NCI-H2081 treated with DMSO at 0.1 percent for 48 hours (cell line): Measurements from ENCODE around the gene MFSD1.

Source experiments
- DNase-seq: peaks from one replicate; lab custom pipeline; 2025; lab: John Stamatoyannopoulos, UW

MFSD1 gene

DNA sequence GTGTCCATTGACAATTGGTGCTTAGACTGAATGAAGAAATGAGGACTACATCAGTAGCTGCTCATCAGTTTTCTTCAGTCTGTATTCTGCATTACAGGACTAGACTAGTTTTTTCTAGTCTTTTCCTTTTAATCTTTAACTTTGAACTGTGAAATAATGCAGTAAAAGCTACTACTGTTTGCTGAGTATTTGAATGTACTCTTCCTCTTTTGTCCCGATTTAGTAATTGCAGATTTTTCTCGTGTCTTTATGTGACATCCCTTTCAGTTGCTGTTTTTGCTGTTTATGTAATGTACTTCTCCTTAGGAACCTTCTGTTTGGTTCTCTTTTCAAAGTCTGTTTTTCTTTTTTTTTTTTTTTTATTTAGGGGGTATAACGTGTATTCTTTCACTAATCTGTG, 17.4 kb downstream of the MFSD1 start:
- no peak for DNase-seq

DNA sequence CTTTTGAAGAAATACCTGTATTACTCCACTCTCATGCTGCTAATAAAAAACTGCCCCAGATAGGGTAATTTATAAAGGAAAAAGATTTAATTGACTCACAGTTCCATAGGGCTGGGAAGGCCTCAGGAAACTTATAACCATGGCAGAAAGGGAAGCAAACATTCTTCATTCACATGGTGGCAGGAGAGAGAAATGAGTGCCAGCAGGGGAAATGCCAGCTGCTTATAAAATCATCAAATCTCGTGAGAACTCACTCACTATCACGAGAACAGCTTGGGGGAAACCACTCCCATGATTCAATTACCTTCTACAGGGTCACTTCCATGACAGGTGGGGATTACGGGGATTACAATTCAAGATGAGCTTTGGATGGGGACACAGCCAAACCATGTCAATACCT, 18.7 kb downstream of the MFSD1 start:
- no peak for DNase-seq

GRCh38 chr3:158821847-158822246, 20.0 kb downstream of the MFSD1 start:
- DNase-seq: no peak

GRCh38 chr3:158823426-158823825, 21.6 kb downstream of the MFSD1 start:
- no peak for DNase-seq

DNA sequence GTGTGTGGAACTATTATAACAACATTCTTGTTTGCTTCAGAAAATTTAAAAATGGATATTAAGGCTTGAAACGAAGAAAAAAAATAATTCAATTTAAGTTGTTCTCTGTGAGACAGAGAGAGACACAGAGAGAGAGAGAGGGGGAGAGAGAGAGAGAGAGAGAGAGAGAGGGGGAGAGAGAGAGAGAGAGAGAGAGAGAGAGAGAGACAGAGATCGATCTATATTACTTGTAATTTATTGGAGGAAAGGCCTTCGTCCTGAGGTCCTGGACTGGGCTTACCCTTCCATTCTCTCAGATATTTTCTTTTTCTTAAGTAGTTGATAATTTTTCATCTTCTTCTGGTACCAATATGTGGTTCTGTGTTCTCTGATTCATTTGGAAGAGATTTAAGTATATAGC, 25.9 kb downstream of the MFSD1 start:
- no peak for DNase-seq

DNA sequence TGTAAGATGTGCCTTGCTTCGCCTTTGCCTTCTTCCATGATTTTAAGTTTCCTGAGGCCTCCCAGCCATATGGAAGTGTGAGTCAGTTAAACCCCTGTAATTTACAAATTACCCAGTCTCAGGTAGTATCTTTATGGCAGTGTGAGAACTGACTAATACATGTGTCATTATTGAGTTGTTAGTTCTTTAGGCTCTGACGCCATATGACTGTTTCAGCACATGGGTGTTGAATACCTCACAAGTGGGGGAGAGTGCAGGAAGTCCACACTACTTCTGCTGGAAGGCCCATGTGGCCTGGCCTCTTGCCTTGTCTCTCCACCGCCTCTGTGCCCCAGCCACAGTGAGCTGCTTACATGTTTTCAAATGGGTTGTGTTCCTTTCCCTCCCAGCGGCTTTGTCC, 28.5 kb downstream of the MFSD1 start:
- DNase-seq: no peak

DNA sequence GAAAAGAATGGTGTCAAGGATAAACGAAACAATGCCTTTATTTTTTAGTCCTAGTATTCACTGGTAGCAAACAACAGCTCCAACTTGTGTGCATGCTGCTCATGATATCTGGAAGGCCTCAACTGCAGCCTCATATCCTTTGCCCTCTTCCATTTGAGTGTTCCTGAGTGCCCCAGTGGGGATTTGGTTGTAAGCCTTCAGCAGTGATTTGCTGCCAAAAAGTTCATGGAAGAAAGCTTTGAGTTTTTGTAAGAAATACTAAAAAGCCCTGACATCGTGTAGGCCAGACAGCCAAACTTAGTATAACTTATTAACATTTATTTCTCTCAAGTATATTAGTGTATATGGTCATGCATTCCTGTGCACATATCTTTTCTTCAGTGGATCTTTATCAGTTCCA, 30.0 kb downstream of the MFSD1 start:
- DNase-seq: no peak

DNA sequence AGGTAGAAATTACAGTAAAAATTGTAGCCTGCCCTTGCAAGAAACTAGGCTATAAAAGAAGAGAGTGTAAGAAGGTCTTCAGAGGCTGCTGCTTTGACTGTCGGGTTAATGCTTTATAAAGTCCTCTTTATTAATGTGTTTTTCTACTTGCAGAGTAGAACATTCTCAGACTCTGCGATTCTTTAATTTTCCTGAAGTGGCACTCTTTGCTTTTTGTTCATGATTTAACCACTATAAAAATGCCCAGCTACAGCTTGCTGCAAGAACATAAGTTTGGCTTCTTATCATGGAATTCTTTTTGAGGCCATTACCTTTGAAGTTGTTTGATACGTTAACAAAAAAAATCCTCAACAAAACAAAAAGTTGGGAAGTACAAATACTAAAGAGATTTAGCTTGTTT, 33.8 kb downstream of the MFSD1 start:
- DNase-seq: no peak

DNA sequence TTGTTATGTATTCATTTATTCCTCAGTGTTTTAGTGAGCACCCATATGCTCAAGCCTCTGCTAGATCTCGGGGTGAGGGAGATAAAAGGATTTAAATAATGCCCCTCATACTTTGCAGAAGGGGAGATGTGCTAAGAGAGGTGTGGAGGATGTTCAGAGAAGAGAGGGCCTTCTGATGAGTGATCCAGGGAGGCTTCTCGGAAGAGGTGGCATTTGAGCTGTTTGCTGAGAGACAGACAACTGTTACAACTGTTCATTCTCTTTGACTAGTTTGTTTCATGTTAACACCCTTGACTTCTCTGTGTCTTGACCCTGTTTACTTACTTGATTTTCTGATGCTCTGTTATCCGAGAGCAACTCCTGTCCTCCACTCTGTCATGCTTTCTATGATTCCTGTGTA, 34.5 kb downstream of the MFSD1 start:
- no peak for DNase-seq

DNA sequence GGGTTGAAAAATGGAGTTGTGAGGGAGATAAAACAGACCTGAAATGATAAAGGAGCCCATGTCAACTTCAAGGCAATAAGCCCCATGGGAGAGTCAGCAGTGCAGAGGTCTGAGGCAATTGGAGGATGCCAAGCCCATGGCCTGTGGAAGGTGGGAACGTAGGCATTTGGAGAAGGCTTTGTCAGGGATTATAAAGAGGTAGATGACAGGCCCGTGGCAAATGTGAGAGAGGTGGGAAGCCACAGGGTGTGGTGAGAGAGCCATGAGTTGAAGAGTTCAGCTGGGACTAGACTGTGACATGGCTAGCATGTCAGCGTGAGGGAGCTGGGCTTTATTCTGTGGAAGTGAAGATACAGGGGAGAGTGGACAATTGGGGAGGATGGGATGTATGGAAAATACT, 35.4 kb downstream of the MFSD1 start:
- DNase-seq: no peak

DNA sequence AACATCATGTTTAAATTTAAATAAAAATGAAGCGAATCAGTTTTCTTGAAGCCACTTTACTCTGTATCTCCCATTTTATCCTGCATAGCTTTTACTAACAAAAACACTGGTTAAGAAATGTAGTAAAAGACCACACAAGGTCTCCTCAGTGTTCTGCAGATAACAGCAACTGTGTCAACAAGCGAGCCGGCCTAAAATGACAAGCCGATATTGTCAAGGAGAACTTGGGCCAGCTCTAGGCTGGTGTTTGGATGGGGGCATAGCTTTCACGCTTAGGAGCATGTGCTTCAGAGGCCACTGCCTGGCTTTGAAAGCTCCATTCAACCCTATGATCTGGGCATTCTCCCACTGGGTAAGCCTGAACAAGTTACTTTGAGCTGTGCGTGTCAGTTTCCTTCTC, 38.1 kb downstream of the MFSD1 start:
- no peak for DNase-seq

DNA sequence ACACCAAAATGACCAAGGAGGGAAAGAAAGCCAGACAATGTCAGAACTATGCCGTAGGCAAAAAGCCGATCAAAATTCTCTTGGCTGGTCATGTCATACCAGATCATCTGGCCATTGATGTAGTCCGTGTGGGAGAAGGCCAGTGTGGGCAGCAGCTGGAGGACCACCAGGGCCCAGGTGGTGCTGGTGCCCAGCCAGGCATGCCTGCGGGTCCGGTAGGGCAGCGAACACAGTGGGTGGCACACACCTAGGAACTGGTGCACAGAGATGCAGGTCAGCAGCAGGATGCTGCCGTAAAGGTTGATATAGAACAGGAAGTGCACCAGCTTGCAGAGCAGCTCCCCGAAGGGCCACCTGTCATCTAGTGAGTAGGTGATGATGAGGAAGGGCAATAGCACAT, 39.5 kb downstream of the MFSD1 start:
- no peak for DNase-seq

GRCh38 chr3:158842976-158843375, 41.1 kb downstream of the MFSD1 start:
- DNase-seq: no peak

DNA sequence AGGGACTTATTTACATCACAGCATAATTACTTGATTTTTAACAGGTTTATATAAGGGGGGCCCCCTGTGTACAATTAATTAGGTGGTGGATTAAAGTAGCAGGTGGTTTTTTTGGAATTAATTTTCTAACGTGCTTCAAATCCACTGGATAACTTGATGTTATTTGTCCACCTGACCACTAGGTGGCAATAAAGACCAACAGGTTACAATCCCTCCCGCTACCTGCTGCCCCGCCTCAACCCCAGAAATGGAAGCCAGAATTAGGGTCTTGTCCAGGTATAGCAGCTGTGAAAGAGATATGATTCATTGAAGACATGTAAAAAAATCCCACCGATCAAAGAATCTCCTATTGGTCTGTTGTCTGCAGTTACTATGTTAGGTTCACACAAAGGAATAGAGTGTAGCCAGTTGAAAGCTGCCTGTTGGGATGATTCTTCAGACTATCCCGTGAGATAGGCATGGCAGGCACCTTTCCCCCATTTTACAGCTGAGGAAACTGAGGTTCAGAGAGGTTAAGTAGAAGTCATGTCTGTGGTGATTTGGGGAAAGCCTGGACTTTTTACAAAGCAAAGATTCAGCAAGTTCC, 44.0 kb downstream of the MFSD1 start:
- peak; percentile 36 for DNase-seq

- no peak for DNase-seq
These were observed 45.1 kb downstream of the MFSD1 start for GRCh38 chr3:158846803-158847451.

DNA sequence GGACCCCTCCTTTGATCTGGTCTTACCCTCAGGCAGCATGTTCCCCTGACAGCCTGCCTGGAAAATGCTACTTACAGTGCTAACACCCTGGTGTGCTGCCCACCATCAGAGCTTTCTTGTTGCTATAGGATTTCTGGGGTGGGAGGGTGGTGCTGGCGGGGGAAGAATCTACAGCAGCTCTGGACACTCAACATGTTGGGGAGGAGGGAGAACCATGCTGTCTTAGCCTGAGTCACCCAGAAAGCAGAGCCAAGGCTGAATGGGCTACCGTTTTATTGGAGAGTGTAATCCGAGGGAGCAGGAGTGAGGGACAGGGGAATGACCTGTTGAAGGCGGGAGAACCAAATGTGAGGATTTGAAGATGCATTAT, 45.6 kb downstream of the MFSD1 start:
- no peak for DNase-seq

DNA sequence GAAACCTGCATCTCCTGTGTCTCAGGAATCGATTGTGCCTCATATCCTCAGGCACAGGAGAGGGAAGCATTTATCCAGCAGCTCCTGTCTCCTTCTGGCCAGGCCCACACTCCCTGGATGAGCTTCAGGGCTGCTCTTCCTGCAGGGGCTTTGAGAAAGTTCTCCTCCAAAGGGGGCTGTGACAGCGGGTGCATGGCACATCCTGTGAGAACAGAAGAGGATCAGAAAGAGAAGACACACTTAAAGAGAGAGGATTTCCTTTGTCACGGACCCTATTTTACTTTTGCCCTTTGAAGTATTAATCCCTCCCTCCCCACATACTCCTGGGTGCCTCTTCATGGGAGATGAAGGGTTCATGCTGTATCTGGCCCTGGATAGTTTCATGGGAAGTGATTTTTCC, 46.0 kb downstream of the MFSD1 start:
- no peak for DNase-seq

DNA sequence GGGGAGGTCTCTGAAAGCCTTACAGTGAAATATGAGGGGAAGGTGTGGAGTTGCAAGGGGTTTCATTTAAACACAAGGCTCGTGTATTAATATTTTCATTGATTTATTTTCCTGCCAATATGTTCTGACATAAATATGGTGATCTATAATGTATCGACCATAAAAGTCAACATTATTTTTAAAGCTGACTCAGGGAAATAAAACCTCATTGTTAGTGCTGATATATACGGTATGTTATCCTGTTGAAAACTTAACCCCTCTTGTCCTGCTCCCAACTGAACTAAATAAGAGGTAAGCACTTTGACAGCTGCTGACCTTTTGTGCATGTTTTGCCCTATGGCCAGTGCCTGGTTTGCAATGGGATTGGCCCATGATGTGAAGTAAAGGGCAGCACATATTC, 47.9 kb downstream of the MFSD1 start:
- DNase-seq: no peak

DNA sequence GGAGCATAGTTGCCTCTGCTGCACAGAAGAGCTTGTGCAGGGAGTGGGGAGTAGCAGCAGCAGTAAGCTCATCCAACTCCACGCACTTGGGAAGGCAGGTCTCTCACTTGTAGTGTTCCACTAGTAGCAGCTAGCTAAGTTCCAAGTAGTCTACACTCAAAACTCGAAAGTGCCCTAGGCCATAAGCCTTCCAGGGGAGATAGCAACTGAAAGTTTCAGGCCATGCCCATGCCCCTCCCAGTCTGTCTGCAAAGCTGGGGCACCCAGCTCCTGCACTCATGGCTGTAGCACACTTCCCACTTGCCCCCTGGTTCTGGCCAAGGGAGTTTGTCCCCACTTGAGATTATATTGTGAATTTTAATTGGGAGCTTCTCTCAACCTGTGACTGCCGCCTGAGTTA, 57.5 kb downstream of the MFSD1 start:
- no peak for DNase-seq

DNA sequence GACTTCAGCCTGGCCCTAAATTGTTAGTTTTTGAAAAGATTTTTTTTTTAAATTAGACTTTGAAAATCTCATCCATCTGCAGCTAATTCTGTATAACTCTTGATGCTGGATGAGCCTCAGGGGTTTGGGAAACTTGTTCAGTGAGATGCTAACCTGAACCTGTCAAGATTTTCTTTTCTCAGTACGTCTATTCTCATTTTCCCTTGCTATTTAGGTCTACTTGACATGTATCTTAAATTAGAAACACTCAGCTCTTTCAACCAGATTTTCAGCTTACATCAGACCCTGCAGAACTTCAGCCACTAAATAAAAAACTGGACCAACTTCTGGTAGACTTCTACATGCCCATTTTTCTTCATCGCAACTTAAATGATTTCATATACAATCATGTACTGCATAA, 61.4 kb downstream of the MFSD1 start:
- DNase-seq: no peak

DNA sequence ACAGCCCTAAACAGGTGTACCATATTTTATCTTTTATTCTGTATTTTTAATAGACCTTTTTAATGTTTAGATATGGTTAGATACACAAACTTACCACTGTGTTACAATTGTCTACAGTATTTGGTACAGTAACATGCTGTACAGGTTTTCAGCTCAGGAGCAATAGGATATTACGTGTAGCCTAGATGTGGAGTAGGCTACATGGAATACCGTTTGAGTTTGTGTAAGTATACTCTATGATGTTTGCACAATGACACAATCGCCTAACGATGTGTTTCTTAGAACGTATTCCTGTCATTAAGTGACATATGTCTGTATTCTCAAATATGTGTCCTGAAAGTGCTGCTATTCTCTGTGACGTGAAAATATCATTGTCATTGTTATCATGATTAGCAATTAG, 62.6 kb downstream of the MFSD1 start:
- no peak for DNase-seq

DNA sequence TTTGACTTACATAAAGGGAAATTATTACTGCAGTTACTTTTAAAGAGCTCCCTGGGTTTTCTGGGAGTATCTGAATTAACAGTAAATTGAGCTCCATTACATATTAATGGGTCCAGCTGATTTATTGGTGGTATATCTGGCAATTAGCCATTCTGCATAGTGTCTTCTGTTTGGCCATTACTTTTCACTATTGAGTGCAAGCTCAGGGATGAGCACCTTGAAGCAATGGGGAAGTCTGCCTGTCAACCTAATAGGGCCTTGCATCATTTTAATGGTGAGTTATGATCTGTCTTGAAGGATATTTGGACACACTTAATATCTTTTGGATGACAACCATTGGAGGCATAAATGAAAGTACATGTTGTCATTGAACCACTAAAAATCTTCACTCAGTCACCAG, 73.8 kb downstream of the MFSD1 start:
- no peak for DNase-seq
